ENCODE measurements around the gene KCTD2.
"Not testable (repeated sequence)": the region's sequence is repeated elsewhere in the genome, so short reads cannot be mapped to it uniquely, and the experiment has no call there.

Gene KCTD2

DNA sequence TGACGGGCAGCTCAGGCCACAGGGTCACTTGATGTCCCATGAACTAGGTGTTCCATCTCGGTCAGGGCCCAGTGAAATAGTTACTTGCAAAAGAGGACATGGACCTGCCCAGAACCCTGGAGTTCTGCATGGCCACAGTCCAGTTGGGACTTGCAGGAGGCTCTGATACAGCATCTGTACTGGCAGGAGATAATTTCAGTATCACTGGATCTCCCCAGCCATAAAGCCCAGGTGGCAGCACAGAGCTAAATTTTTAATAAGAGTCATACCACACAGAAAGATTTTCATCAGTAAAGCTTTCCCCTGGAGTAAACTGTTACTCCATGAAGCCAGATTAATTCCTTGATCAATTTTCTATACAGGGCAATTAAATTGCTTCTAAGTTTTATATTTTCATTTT is 22.8 kb downstream of the KCTD2 start:
- Histone ChIP-seq H3K4me3 (ENCODE audit: low read depth, low read length) (no peak overlapping the region), H3K27me3 (ENCODE audit: control insufficient read depth, insufficient read depth, low read length) (no peaks in the 10 kb centered on the region), H3K36me3 (ENCODE audit: control insufficient read depth, insufficient read depth, low read length) (peaks cover 9% of the 10 kb centered on the region), H3K9ac (ENCODE audit: low read length) (no peak overlapping the region), H3K4me1 (ENCODE audit: control insufficient read depth, insufficient read depth, low read length) (no peaks in the 10 kb centered on the region), H3K27ac (ENCODE audit: low read depth, low read length) (no peak overlapping the region), H3K9me3 (ENCODE audit: control insufficient read depth, insufficient read depth, low read depth, low read length) (no peaks in the 10 kb centered on the region)

DNA sequence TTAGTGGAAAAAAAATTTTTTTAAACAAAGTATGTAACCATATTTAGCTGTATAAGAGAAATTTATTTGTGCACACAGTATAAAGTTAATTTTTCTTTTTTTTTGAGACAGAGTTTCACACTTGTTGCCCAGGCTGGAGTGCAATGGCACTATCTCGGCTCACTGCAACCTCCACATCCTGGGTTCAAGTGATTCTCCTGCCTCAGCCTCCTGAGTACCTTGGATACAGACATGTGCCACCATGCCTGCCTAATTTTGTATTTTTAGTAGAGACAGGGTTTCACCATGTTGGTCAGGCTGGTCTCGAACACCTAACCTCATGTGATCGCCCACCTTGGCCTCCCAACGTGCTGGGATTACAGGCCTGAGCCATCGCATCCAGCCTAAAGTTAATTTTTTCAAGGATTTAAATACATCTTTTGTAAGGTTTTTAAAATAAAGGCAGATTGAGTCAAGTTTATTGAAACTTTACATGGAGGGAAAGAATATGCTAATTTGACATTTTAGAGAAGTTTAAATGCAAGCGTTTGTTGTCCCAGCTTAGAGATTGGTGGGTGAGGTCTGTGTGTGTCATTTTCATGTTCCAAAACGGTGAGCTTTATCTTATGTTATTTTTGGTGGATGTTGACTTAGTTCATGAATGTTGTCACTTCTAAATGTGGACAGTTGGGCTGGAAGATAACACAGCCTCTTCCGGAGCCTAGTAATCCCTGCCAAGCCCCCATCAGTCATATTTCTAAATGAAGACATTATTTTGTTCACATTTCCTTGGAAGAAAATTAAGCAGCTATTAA is 24.6 kb downstream of the KCTD2 start:
- H3K9me3 ChIP-seq (ENCODE audit: control insufficient read depth, insufficient read depth, low read depth, low read length); H3K9ac ChIP-seq (ENCODE audit: low read length); H3K27me3 ChIP-seq (ENCODE audit: control insufficient read depth, insufficient read depth, low read length); H3K4me1 ChIP-seq (ENCODE audit: control insufficient read depth, insufficient read depth, low read length); H3K36me3 ChIP-seq (ENCODE audit: control insufficient read depth, insufficient read depth, low read length); H3K27ac ChIP-seq (ENCODE audit: low read depth, low read length); H3K4me3 ChIP-seq (ENCODE audit: low read depth, low read length): not testable (repeated sequence)

DNA sequence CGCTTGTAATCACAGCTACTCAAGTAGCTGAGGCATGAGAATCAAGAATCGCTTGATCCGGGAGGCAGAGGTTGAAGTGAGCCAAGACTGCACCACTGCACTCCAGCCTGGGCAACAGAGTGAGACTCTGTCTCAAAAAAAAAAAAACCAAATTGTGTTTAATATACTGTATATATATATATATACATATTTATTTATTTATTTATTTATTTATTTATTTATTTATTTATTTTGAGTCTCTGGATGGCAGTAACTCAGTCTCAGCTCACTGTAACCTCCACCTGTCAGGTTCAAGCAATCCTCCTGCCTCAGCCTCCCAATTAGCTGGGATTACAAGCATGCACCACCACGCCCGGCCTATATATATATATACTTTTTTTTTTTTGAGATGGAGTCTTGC is 25.9 kb downstream of the KCTD2 start:
- H3K9ac ChIP-seq (ENCODE audit: low read length); H3K9me3 ChIP-seq (ENCODE audit: control insufficient read depth, insufficient read depth, low read depth, low read length); H3K36me3 ChIP-seq (ENCODE audit: control insufficient read depth, insufficient read depth, low read length); H3K27me3 ChIP-seq (ENCODE audit: control insufficient read depth, insufficient read depth, low read length); H3K27ac ChIP-seq (ENCODE audit: low read depth, low read length); H3K4me3 ChIP-seq (ENCODE audit: low read depth, low read length): not testable (repeated sequence)
- peaks cover 11% of the 10 kb centered on the region for H3K4me1 ChIP-seq (ENCODE audit: control insufficient read depth, insufficient read depth, low read length)

DNA sequence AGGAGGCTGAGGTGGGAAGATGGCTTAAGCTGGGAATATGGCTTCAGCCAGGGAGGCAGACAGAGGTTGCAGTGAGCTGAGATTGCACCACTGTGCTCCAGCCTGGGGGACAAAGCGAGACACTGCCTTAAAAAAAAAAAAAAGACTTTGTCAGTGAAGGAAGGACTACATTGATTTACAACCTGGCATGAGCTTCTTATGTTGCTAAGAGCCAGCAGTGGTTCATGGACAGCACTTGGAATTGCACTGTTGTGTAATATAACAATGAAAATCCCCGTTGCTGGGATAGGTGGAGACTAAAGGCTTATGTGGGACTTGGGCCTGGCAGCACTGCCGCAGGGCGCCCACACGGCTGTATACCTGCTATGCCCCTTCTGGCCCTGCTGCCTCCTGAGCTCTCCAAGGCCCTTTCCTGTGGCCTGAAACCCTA is 26.6 kb downstream of the KCTD2 start:
- H3K9ac ChIP-seq (ENCODE audit: low read length) = no peak overlapping the region
- H3K9me3 ChIP-seq (ENCODE audit: control insufficient read depth, insufficient read depth, low read depth, low read length) = no peaks in the 10 kb centered on the region
- peaks cover 18% of the 10 kb centered on the region for H3K4me1 ChIP-seq (ENCODE audit: control insufficient read depth, insufficient read depth, low read length)
- no peak overlapping the region for H3K27ac ChIP-seq (ENCODE audit: low read depth, low read length)
- no peaks in the 10 kb centered on the region for H3K27me3 ChIP-seq (ENCODE audit: control insufficient read depth, insufficient read depth, low read length)
- H3K4me3 ChIP-seq (ENCODE audit: low read depth, low read length) = no peak overlapping the region
- no peaks in the 10 kb centered on the region for H3K36me3 ChIP-seq (ENCODE audit: control insufficient read depth, insufficient read depth, low read length)

DNA sequence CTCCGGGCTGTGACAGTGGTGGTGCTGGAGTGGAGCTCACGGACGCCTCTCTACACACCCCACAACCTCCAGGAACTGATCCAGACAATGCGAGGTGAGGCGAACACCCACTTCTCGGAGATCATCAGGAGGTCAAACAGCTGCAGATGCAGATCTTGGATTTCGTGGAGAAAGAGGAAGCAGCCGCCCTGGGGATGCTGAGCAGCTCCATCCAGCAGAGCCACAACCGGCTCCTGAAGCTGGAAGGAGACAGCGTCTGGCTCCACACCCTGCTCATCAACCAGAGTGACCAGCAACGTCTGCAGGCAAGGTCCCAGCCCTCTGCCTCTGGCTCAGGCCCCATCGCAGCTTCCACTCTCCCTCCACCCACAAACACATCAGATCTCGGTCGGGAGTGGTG is 27.5 kb downstream of the KCTD2 start:
- H3K9me3 ChIP-seq (ENCODE audit: control insufficient read depth, insufficient read depth, low read depth, low read length) = no peaks in the 10 kb centered on the region
- H3K4me3 ChIP-seq (ENCODE audit: low read depth, low read length) = no peak overlapping the region
- H3K4me1 ChIP-seq (ENCODE audit: control insufficient read depth, insufficient read depth, low read length) = peaks cover 26% of the 10 kb centered on the region
- H3K27ac ChIP-seq (ENCODE audit: low read depth, low read length) = no peak overlapping the region
- H3K27me3 ChIP-seq (ENCODE audit: control insufficient read depth, insufficient read depth, low read length) = no peaks in the 10 kb centered on the region
- H3K9ac ChIP-seq (ENCODE audit: low read length) = no peak overlapping the region
- H3K36me3 ChIP-seq (ENCODE audit: control insufficient read depth, insufficient read depth, low read length) = no peaks in the 10 kb centered on the region

DNA sequence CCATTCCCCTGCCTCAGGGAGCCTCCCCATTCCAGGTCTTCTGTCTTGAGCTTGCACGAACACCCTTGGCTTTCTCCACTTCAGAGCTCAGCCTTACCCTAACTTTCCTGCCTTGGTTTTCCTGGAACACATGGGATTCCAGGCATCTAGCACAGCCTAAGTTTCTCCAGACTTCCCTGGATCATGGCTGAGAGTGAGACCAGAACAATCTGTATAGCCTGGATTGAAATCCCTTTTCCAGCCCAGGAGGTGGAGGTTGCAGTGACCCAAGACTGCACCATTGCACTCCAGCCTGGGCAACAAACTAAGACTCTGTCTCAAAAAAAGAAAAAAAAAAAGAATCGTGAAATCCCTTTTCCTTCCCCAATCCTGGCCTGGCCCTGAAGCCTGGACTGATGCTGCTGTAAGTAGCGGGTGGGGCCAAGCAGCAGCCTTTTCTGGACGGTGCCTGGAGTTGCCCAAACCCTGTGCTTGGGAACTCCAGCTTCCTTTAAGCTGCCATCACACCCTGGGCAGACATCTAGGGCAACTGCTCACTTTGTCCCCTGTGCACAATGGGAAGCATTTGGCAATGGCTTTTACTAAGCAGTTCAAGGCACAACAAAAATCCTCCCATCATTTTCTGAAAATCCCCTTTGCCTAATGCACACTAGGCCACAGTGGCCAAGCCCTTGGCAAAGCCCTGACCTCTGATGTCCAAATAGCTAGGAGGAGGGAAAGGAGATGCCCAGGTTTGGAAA is 28.7 kb downstream of the KCTD2 start:
- peaks cover 26% of the 10 kb centered on the region for H3K4me1 ChIP-seq (ENCODE audit: control insufficient read depth, insufficient read depth, low read length)

DNA sequence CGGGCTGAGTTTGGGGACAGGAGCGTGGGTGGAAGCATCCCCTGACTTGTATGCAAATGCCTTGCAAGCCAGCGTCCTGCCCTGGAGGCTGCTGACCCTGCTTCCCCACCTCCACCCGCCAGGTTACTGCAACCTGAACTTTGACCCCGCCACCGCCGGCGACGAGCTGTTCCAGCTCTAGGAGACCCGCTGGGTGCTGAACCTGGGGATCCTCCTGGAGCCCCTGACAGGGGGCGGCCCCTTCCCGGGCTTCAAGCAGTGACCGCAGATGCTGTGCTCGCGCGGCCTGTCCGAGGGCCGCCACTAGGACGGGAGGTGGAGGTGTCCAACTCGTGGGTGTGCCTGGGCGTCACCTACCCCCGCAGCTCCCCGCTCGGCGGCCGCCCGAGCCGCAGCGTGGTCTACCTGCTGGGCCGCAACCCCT is 30.1 kb downstream of the KCTD2 start:
- Histone ChIP-seq H3K4me1 (ENCODE audit: control insufficient read depth, insufficient read depth, low read length) (peaks cover 26% of the 10 kb centered on the region), H3K4me3 (ENCODE audit: low read depth, low read length) (peak overlapping the region; percentile 13; the same call in 1 of the 2 replicates), H3K9me3 (ENCODE audit: control insufficient read depth, insufficient read depth, low read depth, low read length) (no peaks in the 10 kb centered on the region), H3K27me3 (ENCODE audit: control insufficient read depth, insufficient read depth, low read length) (no peaks in the 10 kb centered on the region), H3K36me3 (ENCODE audit: control insufficient read depth, insufficient read depth, low read length) (no peaks in the 10 kb centered on the region), H3K9ac (ENCODE audit: low read length) (no peak overlapping the region), H3K27ac (ENCODE audit: low read depth, low read length) (no peak overlapping the region)

More for the DNA sequence above, 28.7 kb downstream of the KCTD2 start:
- H3K9ac ChIP-seq (ENCODE audit: low read length) = no peak overlapping the region
- H3K27ac ChIP-seq (ENCODE audit: low read depth, low read length) = no peak overlapping the region
- no peaks in the 10 kb centered on the region for H3K36me3 ChIP-seq (ENCODE audit: control insufficient read depth, insufficient read depth, low read length)
- H3K9me3 ChIP-seq (ENCODE audit: control insufficient read depth, insufficient read depth, low read depth, low read length) = no peaks in the 10 kb centered on the region
- H3K27me3 ChIP-seq (ENCODE audit: control insufficient read depth, insufficient read depth, low read length) = no peaks in the 10 kb centered on the region
- no peak overlapping the region for H3K4me3 ChIP-seq (ENCODE audit: low read depth, low read length)

DNA sequence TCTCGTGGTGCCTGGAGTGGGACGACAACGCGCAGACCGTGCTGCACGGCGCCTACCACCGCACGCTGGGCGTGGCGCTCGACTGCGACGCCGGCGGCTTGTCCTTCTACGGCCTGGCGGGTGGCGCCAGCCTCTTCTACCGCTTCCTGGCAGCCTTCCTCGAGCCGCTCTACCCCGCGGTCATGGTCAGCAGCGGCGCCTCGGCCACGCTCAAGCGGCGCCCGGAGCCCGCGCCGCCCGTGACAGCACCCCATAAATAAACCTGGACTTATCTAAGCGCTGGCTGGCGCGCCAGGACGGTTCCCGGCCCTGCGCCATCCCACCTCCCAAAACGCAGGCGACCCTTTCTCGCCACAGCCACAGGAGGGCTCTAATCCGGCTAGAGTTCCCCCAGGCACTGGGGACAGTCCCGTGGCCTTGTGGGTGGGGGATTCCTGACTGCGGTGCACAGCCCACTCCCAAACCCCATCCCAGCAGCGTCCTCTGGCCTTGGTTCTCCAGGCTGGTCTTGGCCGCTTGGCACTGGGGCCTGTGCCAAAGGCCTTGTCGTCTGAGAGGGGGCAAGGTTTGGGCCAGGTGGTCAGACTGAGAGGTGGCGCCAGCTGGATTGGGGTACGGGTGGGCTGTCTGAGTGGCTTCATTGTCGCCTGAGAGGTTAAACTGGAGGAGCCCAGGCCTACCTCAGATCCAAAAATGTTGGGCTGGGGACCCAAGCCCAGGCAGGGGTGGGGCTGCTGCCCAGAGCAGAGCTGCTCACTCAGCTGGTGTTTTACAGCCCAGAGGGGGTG is 30.7 kb downstream of the KCTD2 start:
- H3K9ac ChIP-seq (ENCODE audit: low read length) = no peak overlapping the region
- no peaks in the 10 kb centered on the region for H3K27me3 ChIP-seq (ENCODE audit: control insufficient read depth, insufficient read depth, low read length)
- no peaks in the 10 kb centered on the region for H3K36me3 ChIP-seq (ENCODE audit: control insufficient read depth, insufficient read depth, low read length)
- no peak overlapping the region; the same call in 1 of the 2 replicates for H3K27ac ChIP-seq (ENCODE audit: low read depth, low read length)
- peaks cover 32% of the 10 kb centered on the region for H3K4me1 ChIP-seq (ENCODE audit: control insufficient read depth, insufficient read depth, low read length)
- peak overlapping the region; percentile 13; the same call in 1 of the 2 replicates for H3K4me3 ChIP-seq (ENCODE audit: low read depth, low read length)
- no peaks in the 10 kb centered on the region for H3K9me3 ChIP-seq (ENCODE audit: control insufficient read depth, insufficient read depth, low read depth, low read length)

DNA sequence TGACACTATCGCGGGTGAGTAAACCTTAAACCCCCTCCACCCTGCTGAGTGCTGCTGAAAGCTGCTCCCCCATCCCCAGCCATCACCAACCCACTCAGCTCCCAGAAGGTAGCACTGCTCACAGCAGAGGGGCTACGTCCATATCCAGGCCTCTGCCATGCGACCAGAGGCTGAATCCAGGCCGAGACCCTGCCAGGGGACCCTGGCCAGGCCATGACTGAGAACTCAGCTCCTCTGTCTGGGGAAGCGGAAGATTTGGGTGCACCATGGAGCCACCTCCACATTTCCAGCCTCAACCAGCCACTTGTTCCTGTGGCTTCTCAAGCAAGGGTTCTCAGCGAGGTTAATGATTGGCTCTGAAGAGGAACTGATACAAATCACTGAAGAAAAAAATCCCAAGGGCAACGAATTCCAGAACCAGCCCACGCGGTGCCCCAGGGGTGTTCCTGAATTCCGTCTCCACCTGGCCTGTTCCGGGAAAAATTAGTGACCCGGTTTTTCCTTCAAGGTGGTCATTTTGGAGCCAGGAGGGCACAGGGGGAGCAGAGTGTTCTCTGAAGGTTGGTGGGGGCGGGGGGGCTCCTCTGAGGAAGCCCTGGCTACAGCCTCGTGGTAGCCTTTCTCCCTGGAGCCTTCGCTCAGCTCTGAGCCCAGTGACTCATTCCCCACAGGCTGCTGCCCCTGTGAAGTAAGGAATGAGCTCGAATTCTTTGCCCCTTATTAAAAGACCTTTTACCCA is 31.4 kb downstream of the KCTD2 start:
- H3K9me3 ChIP-seq (ENCODE audit: control insufficient read depth, insufficient read depth, low read depth, low read length) = no peaks in the 10 kb centered on the region
- no peaks in the 10 kb centered on the region for H3K36me3 ChIP-seq (ENCODE audit: control insufficient read depth, insufficient read depth, low read length)
- H3K4me1 ChIP-seq (ENCODE audit: control insufficient read depth, insufficient read depth, low read length) = peaks cover 32% of the 10 kb centered on the region
- H3K27ac ChIP-seq (ENCODE audit: low read depth, low read length) = peak overlapping the region; percentile 67; the same call in 1 of the 2 replicates
- H3K4me3 ChIP-seq (ENCODE audit: low read depth, low read length) = no peak overlapping the region
- no peaks in the 10 kb centered on the region for H3K27me3 ChIP-seq (ENCODE audit: control insufficient read depth, insufficient read depth, low read length)
- H3K9ac ChIP-seq (ENCODE audit: low read length) = peak overlapping the region; percentile 51

DNA sequence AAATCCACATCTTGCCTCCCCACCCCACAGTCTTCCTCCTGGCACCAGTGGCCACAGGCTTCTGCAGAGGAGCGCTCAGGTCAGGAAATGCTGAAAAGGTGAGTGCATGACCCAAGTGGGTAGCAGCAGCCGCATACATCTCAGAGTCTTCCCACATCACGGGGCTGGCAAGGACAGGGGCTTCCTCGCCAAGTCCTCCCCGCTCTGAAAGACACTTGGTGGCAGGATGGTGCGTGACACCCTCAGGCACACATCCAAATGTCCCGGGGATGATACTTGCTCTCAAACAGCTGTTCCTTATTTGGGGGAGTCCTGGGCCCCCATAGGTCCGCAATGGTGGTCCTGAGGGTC is 32.0 kb downstream of the KCTD2 start:
- no peak overlapping the region for H3K9ac ChIP-seq (ENCODE audit: low read length)
- H3K27ac ChIP-seq (ENCODE audit: low read depth, low read length) = peak overlapping the region; percentile 67; the same call in 1 of the 2 replicates
- H3K36me3 ChIP-seq (ENCODE audit: control insufficient read depth, insufficient read depth, low read length) = no peaks in the 10 kb centered on the region
- H3K27me3 ChIP-seq (ENCODE audit: control insufficient read depth, insufficient read depth, low read length) = no peaks in the 10 kb centered on the region
- peaks cover 36% of the 10 kb centered on the region for H3K4me1 ChIP-seq (ENCODE audit: control insufficient read depth, insufficient read depth, low read length)
- no peaks in the 10 kb centered on the region for H3K9me3 ChIP-seq (ENCODE audit: control insufficient read depth, insufficient read depth, low read depth, low read length)
- no peak overlapping the region for H3K4me3 ChIP-seq (ENCODE audit: low read depth, low read length)
